ENCODE results near the gene MIB2.

DNA sequence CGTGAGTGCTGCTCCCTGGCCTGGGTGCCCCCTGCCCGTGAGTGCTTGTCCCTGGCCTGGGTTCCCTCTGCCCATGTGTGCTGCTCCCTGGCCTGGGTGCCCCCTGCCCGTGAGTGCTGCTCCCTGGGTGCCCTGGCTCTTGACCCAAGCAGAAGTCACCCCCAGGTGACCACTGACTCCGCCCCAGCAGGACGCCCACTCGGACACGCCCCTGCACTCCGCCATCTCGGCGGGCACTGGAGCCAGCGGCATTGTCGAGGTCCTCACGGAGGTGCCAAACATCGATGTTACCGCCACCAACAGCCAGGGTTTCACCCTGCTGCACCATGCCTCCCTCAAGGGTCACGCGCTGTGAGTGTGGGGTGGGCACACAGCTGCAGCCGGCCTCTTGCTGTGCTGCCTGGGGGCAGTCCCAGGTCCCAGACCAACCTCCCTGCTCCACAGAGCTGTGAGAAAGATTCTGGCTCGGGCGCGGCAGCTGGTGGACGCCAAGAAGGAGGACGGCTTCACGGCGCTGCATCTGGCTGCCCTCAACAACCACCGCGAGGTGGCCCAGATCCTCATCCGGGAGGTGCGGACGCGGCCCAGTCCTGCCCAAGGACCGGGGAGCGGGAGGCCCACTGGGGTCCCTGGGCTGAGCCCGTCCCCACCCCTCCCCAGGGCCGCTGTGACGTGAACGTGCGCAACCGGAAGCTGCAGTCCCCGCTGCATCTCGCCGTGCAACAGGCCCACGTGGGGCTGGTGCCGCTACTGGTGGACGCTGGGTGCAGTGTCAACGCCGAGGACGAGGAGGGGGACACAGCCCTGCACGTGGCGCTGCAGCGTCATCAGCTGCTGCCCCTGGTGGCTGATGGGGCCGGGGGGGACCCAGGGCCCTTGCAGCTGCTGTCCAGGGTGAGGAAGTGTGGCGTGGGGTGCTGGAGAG is 12.8 kb downstream of the MIB2 start:
- TF ChIP-seq POLR2AphosphoS5 (IDR thresholded peaks at IDR 0.05) (no peak), EP300 (IDR thresholded peaks at IDR 0.05) (no peak), POLR2A (IDR thresholded peaks at IDR 0.05) (no peak)
- TF ChIP-seq, protein P1, sequence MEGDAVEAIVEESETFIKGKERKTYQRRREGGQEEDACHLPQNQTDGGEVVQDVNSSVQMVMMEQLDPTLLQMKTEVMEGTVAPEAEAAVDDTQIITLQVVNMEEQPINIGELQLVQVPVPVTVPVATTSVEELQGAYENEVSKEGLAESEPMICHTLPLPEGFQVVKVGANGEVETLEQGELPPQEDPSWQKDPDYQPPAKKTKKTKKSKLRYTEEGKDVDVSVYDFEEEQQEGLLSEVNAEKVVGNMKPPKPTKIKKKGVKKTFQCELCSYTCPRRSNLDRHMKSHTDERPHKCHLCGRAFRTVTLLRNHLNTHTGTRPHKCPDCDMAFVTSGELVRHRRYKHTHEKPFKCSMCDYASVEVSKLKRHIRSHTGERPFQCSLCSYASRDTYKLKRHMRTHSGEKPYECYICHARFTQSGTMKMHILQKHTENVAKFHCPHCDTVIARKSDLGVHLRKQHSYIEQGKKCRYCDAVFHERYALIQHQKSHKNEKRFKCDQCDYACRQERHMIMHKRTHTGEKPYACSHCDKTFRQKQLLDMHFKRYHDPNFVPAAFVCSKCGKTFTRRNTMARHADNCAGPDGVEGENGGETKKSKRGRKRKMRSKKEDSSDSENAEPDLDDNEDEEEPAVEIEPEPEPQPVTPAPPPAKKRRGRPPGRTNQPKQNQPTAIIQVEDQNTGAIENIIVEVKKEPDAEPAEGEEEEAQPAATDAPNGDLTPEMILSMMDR (IDR thresholded peaks at IDR 0.05) = no peak

Data from stomach (tissue), 4 donors.